ENCODE measurements around the gene SUSD4. TPM values are rescaled to one million over a fixed set of nuclear protein-coding genes. Genes with fewer than 3 reads are reported as not detected.
A peak's percentile ranks its signal among the peaks of the same experiment; 100 is the strongest.

SUSD4 gene
- total RNA-seq, 1 experiment from 2014 or later: 31.4 TPM

GRCh38 chr1:223202376-223203033, 161.5 kb downstream of the SUSD4 start:
- H3K27ac Mint-ChIP-seq (ENCODE audit: unreplicated experiment): no peak overlapping the region
- Histone ChIP-seq H3K9me3 (no peaks in the 10 kb centered on the region), H3K4me3 (ENCODE audit: low read depth, low read length) (no peak overlapping the region), H3K36me3 (ENCODE audit: control insufficient read depth, insufficient read depth, low read length) (no peaks in the 10 kb centered on the region), H3K27me3 (replicated peaks; ENCODE audit: control insufficient read depth, insufficient read depth, low read length) (no peaks in the 10 kb centered on the region), H3K4me1 (peaks cover 13% of the 10 kb centered on the region)
- H3K27me3 Mint-ChIP-seq (ENCODE audit: insufficient read depth, unreplicated experiment): no peaks in the 10 kb centered on the region
- TF ChIP-seq, protein P1, sequence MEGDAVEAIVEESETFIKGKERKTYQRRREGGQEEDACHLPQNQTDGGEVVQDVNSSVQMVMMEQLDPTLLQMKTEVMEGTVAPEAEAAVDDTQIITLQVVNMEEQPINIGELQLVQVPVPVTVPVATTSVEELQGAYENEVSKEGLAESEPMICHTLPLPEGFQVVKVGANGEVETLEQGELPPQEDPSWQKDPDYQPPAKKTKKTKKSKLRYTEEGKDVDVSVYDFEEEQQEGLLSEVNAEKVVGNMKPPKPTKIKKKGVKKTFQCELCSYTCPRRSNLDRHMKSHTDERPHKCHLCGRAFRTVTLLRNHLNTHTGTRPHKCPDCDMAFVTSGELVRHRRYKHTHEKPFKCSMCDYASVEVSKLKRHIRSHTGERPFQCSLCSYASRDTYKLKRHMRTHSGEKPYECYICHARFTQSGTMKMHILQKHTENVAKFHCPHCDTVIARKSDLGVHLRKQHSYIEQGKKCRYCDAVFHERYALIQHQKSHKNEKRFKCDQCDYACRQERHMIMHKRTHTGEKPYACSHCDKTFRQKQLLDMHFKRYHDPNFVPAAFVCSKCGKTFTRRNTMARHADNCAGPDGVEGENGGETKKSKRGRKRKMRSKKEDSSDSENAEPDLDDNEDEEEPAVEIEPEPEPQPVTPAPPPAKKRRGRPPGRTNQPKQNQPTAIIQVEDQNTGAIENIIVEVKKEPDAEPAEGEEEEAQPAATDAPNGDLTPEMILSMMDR (IDR thresholded peaks at IDR 0.05; ENCODE audit: insufficient read depth in 1 of 2, low read depth in 1 of 2, low read length in 1 of 2, severe bottlenecking in 1 of 2, unreplicated experiment in 1 of 2): no peak
- CTCF ChIA-PET: no interaction called here
- peaks cover 38% of the 10 kb centered on the region for H3K4me1 Mint-ChIP-seq (ENCODE audit: low read depth, unreplicated experiment)
- H3K36me3 Mint-ChIP-seq (ENCODE audit: insufficient read depth, unreplicated experiment): peaks cover 11% of the 10 kb centered on the region
- BruUV-seq (replicated peaks): no TSS peak
- intact Hi-C loops (cut with micrococcal nuclease; ENCODE audit: unreplicated experiment): no loop called here
- no peak for DNase-seq
- POLR2A ChIA-PET: no interaction called here
- no peak overlapping the region for H3K4me3 Mint-ChIP-seq (ENCODE audit: unreplicated experiment)
- peaks cover 10% of the 10 kb centered on the region for H3K9me3 Mint-ChIP-seq (ENCODE audit: unreplicated experiment)

DNA sequence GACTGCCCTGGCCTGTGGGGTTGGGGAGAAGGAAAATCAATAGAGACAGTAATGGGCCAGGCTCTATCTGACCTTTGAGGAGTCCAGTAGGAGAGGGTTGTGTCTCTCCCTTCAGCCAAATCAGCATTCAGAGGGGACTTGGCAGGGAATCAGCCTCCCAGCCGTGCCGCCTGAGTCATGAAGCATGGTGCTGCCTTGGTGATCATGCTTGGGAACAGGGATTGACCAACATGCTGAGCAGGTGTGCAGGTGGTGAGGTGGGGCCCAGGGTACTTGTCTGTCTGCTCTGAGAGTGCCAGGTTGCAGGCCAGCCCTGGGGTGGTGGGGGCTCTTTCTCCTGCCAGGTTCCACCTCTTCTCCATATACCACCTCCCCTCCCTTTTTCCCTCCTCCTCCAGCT, 162.0 kb downstream of the SUSD4 start:
- Histone ChIP-seq H3K4me3 (ENCODE audit: low read depth, low read length) (no peak overlapping the region), H3K9me3 (no peaks in the 10 kb centered on the region), H3K27me3 (replicated peaks; ENCODE audit: control insufficient read depth, insufficient read depth, low read length) (no peaks in the 10 kb centered on the region), H3K36me3 (ENCODE audit: control insufficient read depth, insufficient read depth, low read length) (no peaks in the 10 kb centered on the region), H3K4me1 (peaks cover 16% of the 10 kb centered on the region)
- H3K4me1 Mint-ChIP-seq (ENCODE audit: low read depth, unreplicated experiment): peaks cover 43% of the 10 kb centered on the region
- TF ChIP-seq, protein P1 (IDR thresholded peaks at IDR 0.05; ENCODE audit: insufficient read depth in 1 of 2, low read depth in 1 of 2, low read length in 1 of 2, severe bottlenecking in 1 of 2, unreplicated experiment in 1 of 2): no peak
- H3K27ac Mint-ChIP-seq (ENCODE audit: unreplicated experiment): peak overlapping the region; percentile 12
- H3K27me3 Mint-ChIP-seq (ENCODE audit: insufficient read depth, unreplicated experiment): no peaks in the 10 kb centered on the region
- intact Hi-C loops (cut with micrococcal nuclease; ENCODE audit: unreplicated experiment): no loop called here
- peaks cover 10% of the 10 kb centered on the region for H3K9me3 Mint-ChIP-seq (ENCODE audit: unreplicated experiment)
- no TSS peak for BruUV-seq (replicated peaks)
- ChIA-PET POLR2A (no interaction called here), CTCF (no interaction called here)
- peaks cover 11% of the 10 kb centered on the region for H3K36me3 Mint-ChIP-seq (ENCODE audit: insufficient read depth, unreplicated experiment)
- H3K4me3 Mint-ChIP-seq (ENCODE audit: unreplicated experiment): no peak overlapping the region
- no peak for DNase-seq

- H3K27me3 ChIP-seq (replicated peaks; ENCODE audit: control insufficient read depth, insufficient read depth, low read length): no peaks in the 10 kb centered on the region
- DNase-seq: no peak
- Mint-ChIP-seq H3K27me3 (ENCODE audit: insufficient read depth, unreplicated experiment) (no peaks in the 10 kb centered on the region), H3K9me3 (ENCODE audit: unreplicated experiment) (peaks cover 10% of the 10 kb centered on the region), H3K4me1 (ENCODE audit: low read depth, unreplicated experiment) (peaks cover 49% of the 10 kb centered on the region), H3K27ac (ENCODE audit: unreplicated experiment) (no peak overlapping the region), H3K4me3 (ENCODE audit: unreplicated experiment) (no peak overlapping the region), H3K36me3 (ENCODE audit: insufficient read depth, unreplicated experiment) (peaks cover 17% of the 10 kb centered on the region)
- intact Hi-C loops (cut with micrococcal nuclease; ENCODE audit: unreplicated experiment): no loop called here
- TF ChIP-seq, protein P1 (IDR thresholded peaks at IDR 0.05; ENCODE audit: insufficient read depth in 1 of 2, low read depth in 1 of 2, low read length in 1 of 2, severe bottlenecking in 1 of 2, unreplicated experiment in 1 of 2): no peak
- no peak overlapping the region for H3K4me3 ChIP-seq (ENCODE audit: low read depth, low read length)
- ChIA-PET CTCF (no interaction called here), POLR2A (no interaction called here)
- BruUV-seq (replicated peaks): no TSS peak
- no peaks in the 10 kb centered on the region for H3K9me3 ChIP-seq
- H3K4me1 ChIP-seq: peaks cover 21% of the 10 kb centered on the region
- no peaks in the 10 kb centered on the region for H3K36me3 ChIP-seq (ENCODE audit: control insufficient read depth, insufficient read depth, low read length)
Measured at GRCh38 chr1:223200903-223201302, 163.1 kb downstream of the SUSD4 start.

Measured in Caco-2 (cell line).